NCI-H82 (cell line): ENCODE results near the gene KIF18A.
"Not testable (repeated sequence)": the region's sequence is repeated elsewhere in the genome, so short reads cannot be mapped to it uniquely, and the experiment has no call there.

Experiments used
- DNase-seq: peaks from one replicate; lab custom pipeline; 2025; lab: John Stamatoyannopoulos, UW

KIF18A gene

GRCh38 chr11:28106353-28107043 lies 1.5 kb downstream of the KIF18A start:
- no peak for DNase-seq

- no peak for DNase-seq
Observed at GRCh38 chr11:28105869-28106268, 2.1 kb downstream of the KIF18A start.

DNA sequence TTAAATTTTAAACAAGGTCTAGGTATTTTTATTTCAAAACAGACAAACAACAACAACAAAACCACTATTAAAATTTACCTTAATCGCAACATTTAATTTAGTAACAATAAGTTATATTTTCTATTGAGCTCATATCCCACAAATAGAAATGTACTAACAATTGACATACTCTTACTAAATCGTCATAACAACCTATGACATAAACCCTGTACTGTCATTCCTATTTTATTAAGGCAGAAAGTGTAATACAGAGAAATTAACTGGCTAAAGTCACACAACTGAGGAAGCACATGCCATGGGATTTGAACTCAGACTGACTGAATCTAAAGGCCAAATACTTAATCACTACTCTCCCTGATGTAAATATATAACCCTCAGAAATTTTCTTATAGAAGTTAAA lies 3.0 kb downstream of the KIF18A start:
- DNase-seq: no peak

DNA sequence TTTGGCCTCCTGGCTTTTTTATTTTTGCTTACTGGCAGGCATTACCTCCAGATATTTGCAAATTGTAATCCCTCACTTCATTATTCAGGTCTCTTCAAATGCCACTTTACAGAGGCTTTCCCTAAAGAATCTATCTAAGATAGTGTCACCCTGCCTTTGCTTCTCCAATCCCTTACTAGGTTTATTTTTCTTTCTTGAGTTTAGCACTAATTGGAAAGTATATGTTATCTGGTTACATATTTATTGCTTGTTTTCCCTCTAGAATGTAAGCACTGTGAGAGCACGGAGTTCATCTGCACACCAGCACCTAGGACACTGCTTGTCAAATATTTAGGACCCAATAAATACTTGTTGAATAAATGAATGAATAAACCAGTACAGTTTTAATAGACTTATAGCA lies 3.5 kb downstream of the KIF18A start:
- no peak for DNase-seq

GRCh38 chr11:28102300-28102699 lies 5.7 kb downstream of the KIF18A start:
- not testable (repeated sequence) for DNase-seq

DNA sequence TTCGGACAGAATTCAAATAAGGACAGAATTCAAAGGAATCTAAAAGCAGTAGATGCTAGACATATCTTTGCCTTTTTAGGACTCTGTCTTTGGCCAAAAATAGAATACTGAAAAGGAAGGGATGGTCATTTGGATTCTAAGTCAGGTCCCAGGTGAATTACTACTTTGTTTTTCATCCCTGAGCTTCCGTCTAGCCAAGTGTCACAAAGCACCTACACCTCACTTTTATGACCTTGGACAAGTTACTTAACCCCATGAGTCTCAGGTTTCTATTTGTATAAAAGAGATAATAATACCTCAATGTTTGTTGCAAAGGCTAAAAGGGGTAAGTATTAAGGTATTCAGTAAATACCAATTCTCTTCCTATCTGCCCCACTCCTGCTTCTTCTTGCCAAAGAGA lies 7.3 kb downstream of the KIF18A start:
- DNase-seq: no peak

DNA sequence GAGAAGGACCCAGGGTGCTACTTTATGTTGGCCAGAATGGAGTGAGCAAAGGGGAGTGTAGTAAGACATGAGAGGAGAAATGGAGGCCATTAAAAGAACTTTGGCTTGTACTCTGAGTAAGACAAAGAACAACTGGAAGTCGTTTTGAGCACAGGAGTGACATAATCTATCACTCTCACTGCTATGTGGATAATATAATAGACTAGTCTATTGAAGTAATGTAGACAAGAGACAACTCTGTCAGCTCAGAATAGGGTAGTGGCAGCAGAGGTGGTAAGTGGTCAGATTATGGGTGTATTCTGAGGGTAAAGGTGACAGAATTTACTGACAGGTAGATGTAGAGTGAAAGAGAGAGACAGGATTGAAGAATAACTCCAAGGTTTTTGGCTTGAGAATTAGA lies 8.2 kb downstream of the KIF18A start:
- DNase-seq: no peak

DNA sequence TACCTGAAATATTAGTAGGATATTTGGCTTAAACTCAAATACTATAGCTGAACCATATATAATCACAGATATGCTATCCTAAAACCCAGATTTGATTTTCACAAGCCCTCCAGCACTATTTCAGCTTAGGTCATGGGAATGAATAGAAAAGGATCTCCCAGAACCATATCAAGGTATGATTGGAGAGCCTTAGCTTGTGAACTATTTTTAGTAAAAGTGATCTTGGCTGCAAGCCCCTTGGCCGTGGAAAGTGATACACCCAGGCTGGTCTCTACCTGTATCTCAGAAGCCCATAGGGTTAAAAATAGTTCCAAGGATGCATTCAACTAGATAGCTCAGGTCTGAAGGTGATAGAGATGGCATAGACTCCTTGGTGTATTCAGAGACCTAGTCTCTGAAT lies 9.7 kb downstream of the KIF18A start:
- DNase-seq: no peak

GRCh38 chr11:28092786-28093185 lies 15.2 kb downstream of the KIF18A start:
- DNase-seq: no peak

GRCh38 chr11:28090052-28090749 lies 17.8 kb downstream of the KIF18A start:
- no peak for DNase-seq

GRCh38 chr11:28089378-28089777 lies 18.6 kb downstream of the KIF18A start:
- no peak for DNase-seq

GRCh38 chr11:28087693-28088092 lies 20.3 kb downstream of the KIF18A start:
- not testable (repeated sequence) for DNase-seq

GRCh38 chr11:28087192-28087591 lies 20.8 kb downstream of the KIF18A start:
- not testable (repeated sequence) for DNase-seq

GRCh38 chr11:28086569-28086968 lies 21.4 kb downstream of the KIF18A start:
- DNase-seq: no peak

GRCh38 chr11:28083118-28083517 lies 24.8 kb downstream of the KIF18A start:
- DNase-seq: no peak

DNA sequence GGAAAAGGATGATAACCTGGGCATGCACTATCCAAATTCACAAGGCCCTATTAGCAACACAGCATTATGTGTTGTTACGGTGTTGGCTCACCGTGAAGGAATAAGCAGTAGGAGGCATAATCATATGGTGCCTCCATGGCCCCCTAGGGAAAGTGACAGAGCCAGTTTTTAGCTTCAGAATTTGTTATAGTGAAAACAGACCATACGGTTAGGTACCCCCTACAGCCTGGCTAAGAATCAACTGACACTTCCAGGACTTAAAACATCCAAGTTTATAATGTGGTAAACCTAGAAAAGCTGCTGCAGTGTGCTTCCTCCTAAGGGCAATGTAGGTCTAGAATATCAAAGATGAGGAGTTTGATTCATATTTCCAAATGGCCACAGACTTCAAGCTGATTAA lies 30.4 kb downstream of the KIF18A start:
- no peak for DNase-seq

GRCh38 chr11:28072321-28072720 lies 35.6 kb downstream of the KIF18A start:
- DNase-seq: no peak

DNA sequence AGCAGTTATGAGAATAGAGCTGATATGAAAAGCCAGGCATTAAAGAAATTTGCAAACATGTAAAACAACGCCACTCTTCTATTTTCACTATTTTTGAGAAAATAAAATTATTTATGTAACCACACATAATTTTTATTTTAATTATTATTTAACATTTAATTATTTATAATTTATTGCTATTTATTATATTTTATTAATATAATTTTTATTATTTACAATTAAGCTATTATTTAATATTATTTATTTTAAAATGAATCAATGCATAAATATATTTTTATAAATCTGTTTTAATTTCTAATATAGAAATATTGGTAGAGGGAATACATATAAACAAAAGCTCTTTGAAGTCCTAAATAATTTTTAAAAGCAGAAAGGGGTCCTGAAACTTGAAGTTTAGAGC lies 36.7 kb downstream of the KIF18A start:
- DNase-seq: no peak

DNA sequence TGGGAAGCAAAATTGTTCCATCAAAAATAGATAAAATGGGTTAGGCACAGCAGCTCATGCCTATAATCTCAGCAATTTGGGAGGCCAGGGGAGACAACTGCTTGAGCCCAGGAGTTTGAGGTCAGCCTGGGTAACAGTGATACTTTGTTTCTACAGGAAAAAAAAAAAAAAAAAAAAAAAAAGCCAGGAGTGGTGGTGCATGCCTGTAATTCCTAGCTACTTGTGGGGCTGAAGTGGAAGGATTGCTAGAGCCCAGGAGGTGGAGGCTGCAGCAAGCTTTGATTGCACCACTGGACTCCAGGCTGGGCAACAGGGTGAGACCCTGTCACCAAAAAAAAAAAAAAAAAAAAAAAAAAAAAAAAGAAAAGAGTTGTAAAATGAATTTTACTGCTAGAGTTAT lies 49.6 kb downstream of the KIF18A start:
- DNase-seq: no peak

DNA sequence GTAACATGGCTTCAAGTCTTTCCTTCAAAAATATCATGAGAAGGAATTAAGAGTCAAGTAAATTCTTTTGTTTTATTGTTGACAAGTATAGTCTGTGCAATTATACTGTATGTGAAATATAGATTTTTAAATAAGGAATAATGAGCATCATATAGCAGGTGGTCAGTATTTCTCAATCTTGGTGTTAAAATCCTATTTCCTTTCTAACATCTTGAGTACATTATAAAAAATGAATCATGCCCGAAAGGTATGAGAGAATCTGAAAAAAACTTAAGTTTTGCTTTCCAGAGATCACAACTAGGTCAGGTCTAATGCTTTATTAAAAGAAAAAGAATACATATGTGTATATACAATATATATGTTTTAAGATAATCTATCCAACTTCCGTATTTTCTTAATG lies 53.1 kb downstream of the KIF18A start:
- DNase-seq: no peak

- peak; percentile 5 for DNase-seq
Observed at GRCh38 chr11:28049338-28050216, 58.4 kb downstream of the KIF18A start.

- DNase-seq: no peak
Observed at GRCh38 chr11:28048812-28049211, 59.1 kb downstream of the KIF18A start.
